Activated naive CD4-positive, alpha-beta T cell treated with anti-CD3 and anti-CD28 coated beads for 36 hours (primary cell): Measurements from ENCODE around the gene KCNK6. TPM values are rescaled to one million over a fixed set of nuclear protein-coding genes. Genes with fewer than 3 reads are reported as not detected.

Experiments used
- CTCF ChIA-PET: fragments of 350-600 bp; sonication (Branson Sonifier 250); formaldehyde crosslinking; loops from one replicate; lab custom pipeline; 2021; ENCODE audit warnings: antibody characterized with exemption; lab: Charles Lee
- DNase-seq: peaks from one replicate; pipeline ENCODE4 v3.0.0-alpha.2; 2020
- H3K27ac Mint-ChIP-seq: one replicate; pipeline ENCODE4 v1.8.0; 2021; ENCODE audit warnings: mild to moderate bottlenecking, mixed read lengths
- H3K27me3 Mint-ChIP-seq: one replicate; pipeline ENCODE4 v1.8.0; 2021; ENCODE audit warnings: low read depth, mixed read lengths
- H3K36me3 Mint-ChIP-seq: one replicate; pipeline ENCODE4 v1.8.0; 2021; ENCODE audit warnings: low read depth, mixed read lengths
- H3K4me1 Mint-ChIP-seq: one replicate; pipeline ENCODE4 v1.8.0; 2021; ENCODE audit warnings: low read depth, mixed read lengths
- H3K4me3 Mint-ChIP-seq: one replicate; pipeline ENCODE4 v1.8.0; 2021; ENCODE audit warnings: mild to moderate bottlenecking, moderate library complexity, mixed read lengths
- H3K9me3 Mint-ChIP-seq: one replicate; pipeline ENCODE4 v1.8.0; 2021; ENCODE audit warnings: mixed read lengths
- intact Hi-C: fragments of 100-400 bp; cut with micrococcal nuclease; formaldehyde crosslinking; loops from one replicate; pipeline ENCODE4 v1.15.1; 2023
- total RNA-seq, 2 experiments: library from RNA; stranded (reverse); gene quantifications; one replicate each; pipeline ENCODE4 v1.2.3, GENCODE V29; 2021

Gene KCNK6
- total RNA-seq, 2 experiments from 2014 or later: 4.7 to 5.8 TPM

- Mint-ChIP-seq H3K27ac (peak overlapping the region; percentile 92), H3K4me1 (peaks cover 55% of the 10 kb centered on the region), H3K9me3 (no peaks in the 10 kb centered on the region), H3K36me3 (no peaks in the 10 kb centered on the region), H3K27me3 (no peaks in the 10 kb centered on the region), H3K4me3 (peak overlapping the region; percentile 89)
- CTCF ChIA-PET: no interaction called here
- no peak for DNase-seq
- intact Hi-C loops: loop anchor here (1.0 to 10.0 kb wide), 9 partner anchors 19 to 1002 kb away; partner anchors contain the start of genes CATSPERG, ECH1, EIF3K and MAP4K1
Measured at GRCh38 chr19:38316477-38317067, 3.1 kb upstream of the KCNK6 start.

- Mint-ChIP-seq H3K4me3 (peak overlapping the region; percentile 89), H3K9me3 (no peaks in the 10 kb centered on the region), H3K4me1 (peaks cover 57% of the 10 kb centered on the region), H3K36me3 (no peaks in the 10 kb centered on the region), H3K27ac (peak overlapping the region; percentile 92), H3K27me3 (no peaks in the 10 kb centered on the region)
- intact Hi-C loops: loop anchor here (5.0 to 10.0 kb wide), 6 partner anchors 75 to 1002 kb away; partner anchors contain the start of genes ECH1, EIF3K, MAP4K1 and SIPA1L3
- CTCF ChIA-PET: no interaction called here
- DNase-seq: peak; percentile 54
Measured at GRCh38 chr19:38317104-38317612, 2.5 kb upstream of the KCNK6 start.

- H3K27me3 Mint-ChIP-seq: no peaks in the 10 kb centered on the region
- H3K27ac Mint-ChIP-seq: peak overlapping the region; percentile 36
- H3K4me3 Mint-ChIP-seq: peak overlapping the region; percentile 81
- intact Hi-C loops: loop anchor here (5.0 to 10.0 kb wide), 6 partner anchors 76 to 1004 kb away; partner anchors contain the start of genes ECH1, EIF3K, MAP4K1 and SIPA1L3
- CTCF ChIA-PET: interaction anchor here (0.5 to 1.6 kb wide), 6 partner anchors 74 to 416 kb away, joined by 3 to 5 read pairs (median 3); partner anchors contain the start of gene FAM98C
- peaks cover 49% of the 10 kb centered on the region for H3K4me1 Mint-ChIP-seq
- H3K36me3 Mint-ChIP-seq: no peaks in the 10 kb centered on the region
- H3K9me3 Mint-ChIP-seq: no peaks in the 10 kb centered on the region
- no peak for DNase-seq
Measured at GRCh38 chr19:38318660-38319059, 985 bp upstream of the KCNK6 start.

- DNase-seq: no peak
- H3K27ac Mint-ChIP-seq: no peak overlapping the region
- CTCF ChIA-PET: interaction anchor here (0.7 kb wide), 3 partner anchors 11 to 82 kb away, joined by 3 to 4 read pairs (median 3); no protein-coding TSS in a partner anchor
- H3K36me3 Mint-ChIP-seq: peaks cover 7% of the 10 kb centered on the region
- H3K9me3 Mint-ChIP-seq: no peaks in the 10 kb centered on the region
- no peaks in the 10 kb centered on the region for H3K27me3 Mint-ChIP-seq
- peak overlapping the region; percentile 81 for H3K4me3 Mint-ChIP-seq
- intact Hi-C loops: no loop called here
- peaks cover 41% of the 10 kb centered on the region for H3K4me1 Mint-ChIP-seq
Measured at GRCh38 chr19:38320969-38321339, 1.3 kb downstream of the KCNK6 start.

GRCh38 chr19:38321646-38322196 lies 2.1 kb downstream of the KCNK6 start:
- CTCF ChIA-PET: no interaction called here

GRCh38 chr19:38323291-38323690 lies 3.6 kb downstream of the KCNK6 start:
- Mint-ChIP-seq H3K9me3 (no peaks in the 10 kb centered on the region), H3K4me3 (no peak overlapping the region), H3K27me3 (no peaks in the 10 kb centered on the region), H3K27ac (no peak overlapping the region), H3K4me1 (peaks cover 26% of the 10 kb centered on the region), H3K36me3 (peaks cover 12% of the 10 kb centered on the region)
- CTCF ChIA-PET: no interaction called here
- intact Hi-C loops: no loop called here
- DNase-seq: no peak

More at GRCh38 chr19:38321646-38322196, 2.1 kb downstream of the KCNK6 start:
- DNase-seq: no peak
- Mint-ChIP-seq H3K27me3 (no peaks in the 10 kb centered on the region), H3K4me1 (peaks cover 37% of the 10 kb centered on the region), H3K9me3 (no peaks in the 10 kb centered on the region), H3K27ac (no peak overlapping the region), H3K4me3 (no peak overlapping the region), H3K36me3 (peaks cover 7% of the 10 kb centered on the region)
- intact Hi-C loops: no loop called here

- H3K9me3 Mint-ChIP-seq: no peaks in the 10 kb centered on the region
- no peak overlapping the region for H3K27ac Mint-ChIP-seq
- no peaks in the 10 kb centered on the region for H3K27me3 Mint-ChIP-seq
- H3K4me3 Mint-ChIP-seq: no peak overlapping the region
- CTCF ChIA-PET: no interaction called here
- intact Hi-C loops: no loop called here
- H3K4me1 Mint-ChIP-seq: peaks cover 14% of the 10 kb centered on the region
- peaks cover 13% of the 10 kb centered on the region for H3K36me3 Mint-ChIP-seq
- DNase-seq: no peak
Measured at GRCh38 chr19:38324431-38324830, 4.8 kb downstream of the KCNK6 start.

GRCh38 chr19:38326591-38326990 lies 6.9 kb downstream of the KCNK6 start:
- DNase-seq: no peak
- H3K27ac Mint-ChIP-seq: no peak overlapping the region
- no peak overlapping the region for H3K4me3 Mint-ChIP-seq
- no peaks in the 10 kb centered on the region for H3K27me3 Mint-ChIP-seq
- no peaks in the 10 kb centered on the region for H3K9me3 Mint-ChIP-seq
- CTCF ChIA-PET: no interaction called here
- H3K36me3 Mint-ChIP-seq: peaks cover 15% of the 10 kb centered on the region
- intact Hi-C loops: no loop called here
- peaks cover 1% of the 10 kb centered on the region for H3K4me1 Mint-ChIP-seq

GRCh38 chr19:38329651-38330050 lies 10.0 kb downstream of the KCNK6 start:
- H3K4me1 Mint-ChIP-seq: no peaks in the 10 kb centered on the region
- CTCF ChIA-PET: interaction anchor here (0.6 kb wide), 2 partner anchors 21 to 46 kb away, joined by 3 read pairs; no protein-coding TSS in a partner anchor
- no peaks in the 10 kb centered on the region for H3K27me3 Mint-ChIP-seq
- DNase-seq: no peak
- peaks cover 12% of the 10 kb centered on the region for H3K36me3 Mint-ChIP-seq
- intact Hi-C loops: no loop called here
- no peaks in the 10 kb centered on the region for H3K9me3 Mint-ChIP-seq
- no peak overlapping the region for H3K4me3 Mint-ChIP-seq
- H3K27ac Mint-ChIP-seq: no peak overlapping the region

- intact Hi-C loops: no loop called here
- Mint-ChIP-seq H3K27ac (no peak overlapping the region), H3K9me3 (no peaks in the 10 kb centered on the region), H3K4me3 (no peak overlapping the region), H3K27me3 (no peaks in the 10 kb centered on the region), H3K36me3 (peaks cover 8% of the 10 kb centered on the region), H3K4me1 (no peaks in the 10 kb centered on the region)
- DNase-seq: no peak
- CTCF ChIA-PET: interaction anchor here (2.0 kb wide), 1 partner anchor 88 kb away, joined by 7 read pairs; no protein-coding TSS in a partner anchor
Measured at GRCh38 chr19:38331728-38332127, 12.1 kb downstream of the KCNK6 start.

- H3K4me3 Mint-ChIP-seq: no peak overlapping the region
- H3K36me3 Mint-ChIP-seq: peaks cover 3% of the 10 kb centered on the region
- no peak for DNase-seq
- no peak overlapping the region for H3K27ac Mint-ChIP-seq
- intact Hi-C loops: no loop called here
- no peaks in the 10 kb centered on the region for H3K9me3 Mint-ChIP-seq
- H3K27me3 Mint-ChIP-seq: no peaks in the 10 kb centered on the region
- CTCF ChIA-PET: interaction anchor here (0.7 to 2.0 kb wide), 3 partner anchors 191 to 430 kb away, joined by 3 to 20 read pairs (median 4); no protein-coding TSS in a partner anchor
- peaks cover 7% of the 10 kb centered on the region for H3K4me1 Mint-ChIP-seq
Measured at GRCh38 chr19:38333245-38333644, 13.6 kb downstream of the KCNK6 start.

GRCh38 chr19:38335949-38336637 lies 16.4 kb downstream of the KCNK6 start:
- peak; percentile 98 for DNase-seq
- Mint-ChIP-seq H3K9me3 (no peaks in the 10 kb centered on the region), H3K27ac (peak overlapping the region; percentile 96), H3K27me3 (no peaks in the 10 kb centered on the region), H3K4me3 (peak overlapping the region; percentile 96), H3K4me1 (peaks cover 14% of the 10 kb centered on the region), H3K36me3 (no peaks in the 10 kb centered on the region)
- CTCF ChIA-PET: interaction anchor here (0.7 to 2.6 kb wide), 8 partner anchors 34 to 111 kb away, joined by 3 to 31 read pairs (median 7); partner anchors contain the start of gene PSMD8
- intact Hi-C loops: loop anchor here (1.0 to 5.0 kb wide), 16 partner anchors 20 to 1119 kb away; partner anchors contain the start of genes EIF3K, MRPS12, NFKBIB and PSMD8
